Urinary bladder (tissue), 4 donors: Measurements from ENCODE around the gene NCKAP5. TPM values are rescaled to one million over a fixed set of nuclear protein-coding genes. Genes with fewer than 3 reads are reported as not detected.

Source experiments
- DNase-seq: peaks from one replicate; pipeline ENCODE4 v3.0.0-alpha.2; 2015; ENCODE audit errors: extremely low spot score
- H3K27ac ChIP-seq: one replicate; pipeline ENCODE4 v1.5.1; 2013; ENCODE audit warnings: low read depth, mild to moderate bottlenecking, moderate library complexity
- H3K36me3 ChIP-seq: one replicate; pipeline ENCODE4 v1.6.1; 2013; ENCODE audit warnings: mild to moderate bottlenecking, moderate library complexity; ENCODE audit not compliant: insufficient read depth
- H3K4me1 ChIP-seq: one replicate; pipeline ENCODE4 v1.6.1; 2013; ENCODE audit warnings: mild to moderate bottlenecking, moderate library complexity; ENCODE audit not compliant: insufficient read depth
- H3K4me3 ChIP-seq: one replicate; pipeline ENCODE4 v1.5.1; 2013; ENCODE audit warnings: low read depth, low read length
- WGBS: extraction: QIAGEN DNeasy Blood & Tissue Kit; methylation state at CpG from one replicate; pipeline ENCODE4 v1.1.7; 2013; 5-methylcytosine and 5-hydroxymethylcytosine counted together
- polyA plus RNA-seq: library from polyadenylated mRNA; stranded (reverse); fragments of 200-250 nt; gene quantifications from one replicate; pipeline ENCODE4 v1.2.3, GENCODE V29; 2013
- total RNA-seq: library from RNA; depleted of rRNA; stranded (reverse); fragments of >200 nt; gene quantifications from one replicate; pipeline ENCODE4 v1.2.3, GENCODE V29; 2014
- donor health status: healthy with polysubstance abuse.
- donor health status: healthy.

The NCKAP5 gene
- total and polyA plus RNA-seq, 2 donors = 0.32 to 14.4 TPM

GRCh38 chr2:133442393-133442792, 125.9 kb downstream of the NCKAP5 start:
- H3K27ac ChIP-seq = no peak overlapping the region
- DNase-seq = no peak
- H3K36me3 ChIP-seq = peaks cover 2% of the 10 kb centered on the region
- H3K4me3 ChIP-seq = no peak overlapping the region
- H3K4me1 ChIP-seq = no peaks in the 10 kb centered on the region
- 88% methylated on average over 2 of the region's 2 CpGs for WGBS

- Histone ChIP-seq H3K36me3 (peaks cover 2% of the 10 kb centered on the region), H3K4me1 (no peaks in the 10 kb centered on the region), H3K4me3 (no peak overlapping the region), H3K27ac (no peak overlapping the region)
- DNase-seq = no peak
These were observed 128.7 kb downstream of the NCKAP5 start for GRCh38 chr2:133439565-133439920.

- WGBS = 81% methylated on average over 4 of the region's 4 CpGs
These were observed 129.3 kb downstream of the NCKAP5 start for GRCh38 chr2:133438848-133439564.

GRCh38 chr2:133438026-133438425, 130.2 kb downstream of the NCKAP5 start:
- H3K36me3 ChIP-seq = no peaks in the 10 kb centered on the region
- H3K4me3 ChIP-seq = no peak overlapping the region
- no peak for DNase-seq
- no peaks in the 10 kb centered on the region for H3K4me1 ChIP-seq
- H3K27ac ChIP-seq = no peak overlapping the region

More at GRCh38 chr2:133438848-133439564, 129.3 kb downstream of the NCKAP5 start:
- Histone ChIP-seq H3K4me3 (no peak overlapping the region), H3K4me1 (no peaks in the 10 kb centered on the region), H3K36me3 (peaks cover under 1% of the 10 kb centered on the region), H3K27ac (no peak overlapping the region)
- no peak for DNase-seq

GRCh38 chr2:133437492-133437891, 130.8 kb downstream of the NCKAP5 start:
- Histone ChIP-seq H3K27ac (no peak overlapping the region), H3K36me3 (no peaks in the 10 kb centered on the region), H3K4me1 (no peaks in the 10 kb centered on the region), H3K4me3 (no peak overlapping the region)
- DNase-seq = no peak
- 48% methylated on average over 3 of the region's 3 CpGs for WGBS

- Histone ChIP-seq H3K36me3 (no peaks in the 10 kb centered on the region), H3K4me1 (no peaks in the 10 kb centered on the region), H3K4me3 (no peak overlapping the region), H3K27ac (no peak overlapping the region)
- DNase-seq = no peak
- WGBS = 33% methylated on average over 5 of the region's 5 CpGs
These were observed 133.1 kb downstream of the NCKAP5 start for GRCh38 chr2:133434959-133435668.

- H3K4me3 ChIP-seq = no peak overlapping the region
- 50% methylated on average over 5 of the region's 5 CpGs for WGBS
- H3K27ac ChIP-seq = no peak overlapping the region
- H3K36me3 ChIP-seq = no peaks in the 10 kb centered on the region
- no peak for DNase-seq
- H3K4me1 ChIP-seq = no peaks in the 10 kb centered on the region
These were observed 134.5 kb downstream of the NCKAP5 start for GRCh38 chr2:133433455-133434451.

- Histone ChIP-seq H3K27ac (no peak overlapping the region), H3K36me3 (no peaks in the 10 kb centered on the region), H3K4me1 (no peaks in the 10 kb centered on the region), H3K4me3 (no peak overlapping the region)
- no peak for DNase-seq
These were observed 135.5 kb downstream of the NCKAP5 start for GRCh38 chr2:133432778-133433177.

- 59% methylated on average over 4 of the region's 4 CpGs for WGBS
- DNase-seq = no peak
- Histone ChIP-seq H3K4me1 (no peaks in the 10 kb centered on the region), H3K36me3 (no peaks in the 10 kb centered on the region), H3K4me3 (no peak overlapping the region), H3K27ac (no peak overlapping the region)
These were observed 137.0 kb downstream of the NCKAP5 start for GRCh38 chr2:133431289-133431688.

GRCh38 chr2:133426791-133427190, 141.5 kb downstream of the NCKAP5 start:
- H3K4me3 ChIP-seq = no peak overlapping the region
- DNase-seq = no peak
- no peaks in the 10 kb centered on the region for H3K36me3 ChIP-seq
- 73% methylated on average over 1 of the region's 1 CpG for WGBS
- no peak overlapping the region for H3K27ac ChIP-seq
- no peaks in the 10 kb centered on the region for H3K4me1 ChIP-seq

GRCh38 chr2:133425612-133426011, 142.7 kb downstream of the NCKAP5 start:
- no peaks in the 10 kb centered on the region for H3K36me3 ChIP-seq
- 92% methylated on average over 2 of the region's 2 CpGs for WGBS
- H3K4me3 ChIP-seq = no peak overlapping the region
- DNase-seq = no peak
- H3K27ac ChIP-seq = no peak overlapping the region
- no peaks in the 10 kb centered on the region for H3K4me1 ChIP-seq

GRCh38 chr2:133424876-133425275, 143.4 kb downstream of the NCKAP5 start:
- WGBS = 95% methylated on average over 2 of the region's 2 CpGs
- H3K27ac ChIP-seq = no peak overlapping the region
- DNase-seq = no peak
- H3K4me1 ChIP-seq = no peaks in the 10 kb centered on the region
- no peak overlapping the region for H3K4me3 ChIP-seq
- H3K36me3 ChIP-seq = no peaks in the 10 kb centered on the region

GRCh38 chr2:133422931-133423351, 145.3 kb downstream of the NCKAP5 start:
- no peak for DNase-seq
- Histone ChIP-seq H3K27ac (no peak overlapping the region), H3K4me1 (no peaks in the 10 kb centered on the region), H3K36me3 (no peaks in the 10 kb centered on the region), H3K4me3 (no peak overlapping the region)
- 41% methylated on average over 5 of the region's 5 CpGs for WGBS
